ENCODE results near the gene CSNK2B. TPM values are rescaled to one million over a fixed set of nuclear protein-coding genes. Genes with fewer than 3 reads are reported as not detected.

The CSNK2B gene
- total and polyA plus RNA-seq, 9 of the 15 experiments (the other 6 are each of a cell fraction or from before 2014, with no cell fraction given): 120 to 1,126 (median 529) TPM

GRCh38 chr6:31652925-31653724 lies 12.8 kb upstream of the CSNK2B start (continued):
- TF ChIP-seq ZNF318 (IDR thresholded peaks at IDR 0.05; ENCODE audit: borderline replicate concordance in 1 of 2, low read depth in 1 of 2) (peak in 1 of 2 experiments; percentile 68; a peak in 2 of 4 replicates), ZNF121 (CRISPR knock-in tag; conservative IDR thresholded peaks at IDR 0.05) (0 out of 2 replicates have a peak, but pooled peaks have one; percentile 15), ZFP91 (CRISPR knock-in tag; IDR thresholded peaks at IDR 0.05) (no peak), ZBTB12 (CRISPR knock-in tag; IDR thresholded peaks at IDR 0.05) (0 out of 2 replicates have a peak, but pooled peaks have one; percentile 5), ZNF830 (CRISPR knock-in tag; IDR thresholded peaks at IDR 0.05) (peak; percentile 26; the same call in 1 of the 2 replicates), SREBF2 (CRISPR knock-in tag; IDR thresholded peaks at IDR 0.05) (no peak), ZC3H8 (IDR thresholded peaks at IDR 0.05) (peak; percentile 94), CLOCK (CRISPR knock-in tag; IDR thresholded peaks at IDR 0.05; ENCODE audit: borderline replicate concordance) (no peak), SUPT5H (IDR thresholded peaks at IDR 0.05) (peak; percentile 93)
